ENCODE results near the gene WTAP.
"Not testable (repeated sequence)": the region's sequence is repeated elsewhere in the genome, so short reads cannot be mapped to it uniquely, and the experiment has no call there.

Gene WTAP

DNA sequence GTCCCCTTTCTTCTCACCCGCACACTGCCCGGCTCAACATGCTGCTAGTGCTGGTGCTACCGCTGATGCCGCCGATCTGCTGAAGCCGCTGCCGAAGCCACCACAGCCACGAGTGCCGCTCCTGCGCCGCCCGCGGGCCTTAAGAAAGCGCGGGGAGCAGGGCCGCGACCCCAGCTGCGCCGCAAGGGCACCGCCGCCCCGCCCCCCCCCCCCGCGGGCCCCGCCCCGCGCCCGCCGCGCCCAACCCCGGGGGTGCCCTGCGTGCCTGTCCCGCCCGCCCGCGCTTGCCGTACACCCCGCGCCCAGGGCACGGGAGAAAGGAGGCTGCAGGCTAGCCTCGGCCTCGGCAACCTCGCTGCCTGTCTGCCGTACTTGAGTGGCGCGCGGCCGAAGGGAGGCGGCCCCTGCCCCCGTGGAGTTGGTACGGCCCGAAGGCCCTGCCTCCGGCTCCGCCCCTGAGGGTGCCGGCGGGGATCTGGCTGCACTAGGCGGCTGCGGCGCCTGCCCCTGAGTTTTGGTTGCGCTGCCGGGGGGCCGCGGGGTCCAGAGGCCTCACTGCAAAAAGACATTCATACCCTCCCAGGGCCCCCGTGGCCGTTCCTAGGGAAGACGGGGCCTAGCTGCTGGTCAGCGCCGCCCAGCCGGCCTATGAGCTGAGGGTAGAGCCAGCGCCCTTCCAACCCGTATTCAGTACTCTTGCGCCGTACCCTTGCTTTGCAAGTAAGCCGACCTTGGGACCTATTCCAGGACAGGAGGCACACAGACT is 34.0 kb upstream of the WTAP start, which contains the start of gene SOD2:
SOD2 (minus strand) TSS at position 114 of the 766 bp plus-strand sequence; CDS start at position 40, 74 bp downstream.
- peak; percentile 90 for DNase-seq (ENCODE audit: low spot score)

GRCh38 chr6:159693894-159694545 is 33.3 kb upstream of the WTAP start:
- DNase-seq (ENCODE audit: low spot score) = no peak

GRCh38 chr6:159695984-159696383 is 31.3 kb upstream of the WTAP start:
- DNase-seq (ENCODE audit: low spot score) = no peak

GRCh38 chr6:159700970-159701369 is 26.3 kb upstream of the WTAP start:
- DNase-seq (ENCODE audit: low spot score) = no peak

- no peak for DNase-seq (ENCODE audit: low spot score)
Observed at GRCh38 chr6:159701413-159701999, 25.8 kb upstream of the WTAP start.

GRCh38 chr6:159710603-159711002 is 16.7 kb upstream of the WTAP start:
- not testable (repeated sequence) for DNase-seq (ENCODE audit: low spot score)

DNA sequence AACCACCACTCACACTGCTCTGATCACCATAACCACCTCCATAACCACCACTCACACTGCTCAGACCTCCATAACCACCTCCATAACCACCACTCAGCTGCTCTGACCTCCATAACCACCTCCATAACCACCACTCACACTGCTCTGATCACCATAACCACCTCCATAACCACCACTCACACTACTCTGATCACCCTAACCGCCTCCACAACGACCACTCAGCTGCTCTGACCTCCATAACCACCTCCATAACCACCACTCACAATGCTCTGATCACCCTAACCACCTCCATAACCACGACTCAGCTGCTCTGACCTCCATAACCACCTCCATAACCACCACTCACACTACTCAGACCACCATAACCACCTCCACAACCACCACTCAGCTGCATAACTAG is 14.9 kb upstream of the WTAP start:
- not testable (repeated sequence) for DNase-seq (ENCODE audit: low spot score)

DNA sequence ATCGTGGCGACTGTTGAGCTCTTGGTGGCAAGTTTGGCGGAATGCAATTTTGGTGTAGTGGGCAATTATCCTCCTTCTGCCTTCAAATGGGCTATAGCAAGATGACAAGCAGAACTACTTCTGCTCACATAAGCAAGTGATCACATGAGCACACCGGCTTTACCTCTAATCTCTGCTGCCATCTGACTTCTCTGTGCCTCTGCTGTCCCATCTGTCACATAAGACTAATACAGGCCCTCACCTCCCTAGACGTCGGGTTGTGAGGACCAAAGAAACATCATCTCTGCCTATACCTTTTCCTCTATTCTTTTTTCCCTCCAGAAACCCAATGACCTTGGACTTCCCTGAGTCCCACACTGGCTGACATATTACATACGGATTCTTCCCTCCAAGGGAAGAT is 13.3 kb upstream of the WTAP start:
- DNase-seq (ENCODE audit: low spot score) = no peak

DNA sequence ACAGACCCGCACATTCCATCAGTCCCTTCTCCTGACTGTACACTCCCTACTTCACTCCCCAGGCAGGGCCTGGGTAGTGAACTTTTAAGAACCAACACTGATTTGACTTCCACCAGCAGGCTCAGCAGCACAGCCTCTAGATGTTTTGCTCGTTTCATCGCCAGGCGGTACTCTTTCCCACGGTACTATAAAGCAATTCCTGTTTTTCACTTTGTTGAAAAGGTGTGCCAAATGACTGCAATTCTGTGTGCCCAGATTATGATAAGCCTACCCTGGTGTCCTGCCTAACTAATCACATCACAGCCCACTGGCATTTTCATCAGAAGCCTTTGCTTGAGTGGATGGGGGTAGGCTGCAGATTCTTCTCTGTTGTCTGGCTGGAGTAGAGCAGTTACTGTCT is 12.9 kb upstream of the WTAP start:
- DNase-seq (ENCODE audit: low spot score) = no peak

DNA sequence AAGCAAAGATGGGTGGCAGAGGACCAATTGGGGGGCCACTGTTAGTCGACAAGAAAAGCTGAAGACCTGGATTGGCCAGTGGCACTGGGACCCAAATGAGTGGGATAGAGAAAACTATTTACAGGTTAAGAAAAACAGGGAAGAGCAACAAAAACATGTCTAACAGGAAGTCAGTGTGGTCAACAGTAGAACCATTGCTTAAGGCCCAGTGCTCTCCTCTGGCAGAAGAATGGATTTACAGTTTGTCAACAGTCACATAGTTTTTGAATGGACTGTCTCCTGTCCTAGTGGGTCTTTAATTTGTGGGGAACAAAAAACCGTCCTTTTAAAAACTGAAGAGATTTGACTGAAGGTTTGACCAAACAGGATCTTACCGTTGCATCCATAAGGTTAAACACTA is 12.1 kb upstream of the WTAP start:
- no peak for DNase-seq (ENCODE audit: low spot score)

- DNase-seq (ENCODE audit: low spot score) = no peak
Observed at GRCh38 chr6:159715605-159716004, 11.7 kb upstream of the WTAP start.

- DNase-seq (ENCODE audit: low spot score) = no peak
Observed at GRCh38 chr6:159716247-159717096, 10.8 kb upstream of the WTAP start.

DNA sequence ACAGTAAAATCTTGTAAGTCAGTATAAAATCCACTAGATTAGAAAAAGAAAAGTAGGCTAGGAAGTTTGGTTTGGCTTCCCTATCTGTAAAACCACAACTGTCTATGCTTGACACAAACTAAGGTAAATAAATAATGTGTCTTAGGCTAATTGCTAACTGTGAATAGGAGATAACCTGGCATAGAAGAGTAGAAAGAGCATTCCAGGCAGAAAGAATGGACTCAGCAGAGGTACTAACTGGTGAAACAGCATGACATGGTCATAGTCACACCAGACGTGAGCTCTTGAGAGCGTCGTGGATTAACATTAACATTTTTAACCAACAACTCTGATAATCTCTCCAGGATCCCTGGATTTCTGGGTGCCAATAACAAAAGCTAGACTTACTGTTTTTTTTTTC is 8.7 kb upstream of the WTAP start:
- DNase-seq (ENCODE audit: low spot score) = no peak

DNA sequence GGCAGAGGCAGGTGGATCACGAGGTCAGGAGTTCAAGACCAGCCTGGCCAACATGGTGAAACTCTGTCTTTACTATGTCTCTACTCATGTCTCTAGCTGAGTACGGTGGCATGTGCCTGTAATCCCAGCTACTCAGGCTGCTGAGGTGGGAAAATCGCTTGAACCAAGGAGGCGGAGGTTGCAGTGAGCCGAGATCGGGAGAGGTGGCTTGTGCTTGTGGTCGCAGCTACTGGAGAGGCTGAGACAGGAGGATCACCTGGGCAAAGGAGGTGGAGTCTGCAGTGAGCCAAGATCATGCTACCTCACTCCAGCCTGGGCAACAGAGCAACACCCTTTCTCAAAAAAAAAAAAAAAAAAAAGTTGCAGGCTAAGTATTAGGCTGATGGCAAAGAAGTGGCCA is 8.0 kb upstream of the WTAP start:
- no peak for DNase-seq (ENCODE audit: low spot score)

DNA sequence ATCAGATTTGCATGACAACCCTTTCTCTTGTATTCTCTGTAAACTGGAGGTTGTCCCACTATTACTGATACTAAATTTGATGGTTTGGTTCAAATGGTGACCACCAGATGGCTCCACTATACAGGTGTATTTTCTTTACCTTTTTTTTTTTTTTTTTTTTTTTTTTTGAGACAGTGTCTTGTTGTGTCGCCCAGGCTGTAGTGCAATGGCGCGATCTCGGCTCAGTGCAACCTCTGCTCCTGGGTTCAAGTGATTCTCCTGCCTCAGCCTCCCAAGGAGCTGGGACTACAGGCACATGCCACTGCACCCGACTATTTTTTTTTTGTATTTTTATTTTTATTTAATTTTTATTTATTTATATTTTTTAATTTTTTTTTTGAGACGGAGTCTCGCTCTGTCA is 6.6 kb upstream of the WTAP start:
- DNase-seq (ENCODE audit: low spot score) = peak; percentile 49

DNA sequence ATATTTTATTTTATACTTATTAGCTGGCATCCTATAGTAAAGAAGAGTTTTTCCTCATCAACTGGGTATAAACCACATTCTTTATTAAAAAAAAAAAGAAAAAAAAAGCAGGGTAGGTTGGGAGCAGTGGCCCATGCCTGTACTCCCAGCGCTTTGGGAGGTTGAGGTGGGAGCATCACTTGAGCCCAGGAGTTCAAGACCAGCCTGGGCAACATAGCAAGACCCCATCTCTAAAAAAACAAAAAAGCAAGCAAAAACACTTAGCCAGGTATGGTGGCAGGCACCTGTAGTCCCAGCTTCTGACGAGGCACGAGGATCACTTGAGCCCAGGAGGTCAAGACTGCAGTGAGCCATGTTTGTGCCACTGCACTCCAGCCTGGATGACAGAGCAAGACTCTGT is 5.3 kb upstream of the WTAP start:
- not testable (repeated sequence) for DNase-seq (ENCODE audit: low spot score)

GRCh38 chr6:159722655-159723054 is 4.7 kb upstream of the WTAP start:
- no peak for DNase-seq (ENCODE audit: low spot score)

- DNase-seq (ENCODE audit: low spot score) = no peak
Observed at GRCh38 chr6:159723259-159723658, 4.0 kb upstream of the WTAP start.

- DNase-seq (ENCODE audit: low spot score) = no peak
Observed at GRCh38 chr6:159724778-159725177, 2.5 kb upstream of the WTAP start.

DNA sequence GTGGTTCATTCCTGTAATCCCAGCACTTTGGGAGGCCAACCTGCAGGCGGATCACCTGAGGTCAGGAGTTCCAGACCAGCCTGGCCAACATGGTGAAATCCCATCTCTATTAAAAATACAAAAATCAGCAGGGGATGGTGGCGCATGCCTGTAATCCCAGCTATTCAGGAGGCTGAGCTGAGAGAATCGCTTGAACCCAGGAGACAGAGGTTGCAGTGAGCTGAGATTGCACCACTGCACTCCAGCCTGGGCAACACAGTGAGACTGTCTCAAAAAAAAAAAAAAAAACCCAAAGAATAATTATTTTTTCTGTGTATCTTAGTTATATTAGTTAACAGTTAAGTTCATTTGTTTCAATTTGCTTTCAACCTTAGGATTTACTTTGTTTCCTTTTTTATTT is 2.1 kb upstream of the WTAP start:
- not testable (repeated sequence) for DNase-seq (ENCODE audit: low spot score)

DNA sequence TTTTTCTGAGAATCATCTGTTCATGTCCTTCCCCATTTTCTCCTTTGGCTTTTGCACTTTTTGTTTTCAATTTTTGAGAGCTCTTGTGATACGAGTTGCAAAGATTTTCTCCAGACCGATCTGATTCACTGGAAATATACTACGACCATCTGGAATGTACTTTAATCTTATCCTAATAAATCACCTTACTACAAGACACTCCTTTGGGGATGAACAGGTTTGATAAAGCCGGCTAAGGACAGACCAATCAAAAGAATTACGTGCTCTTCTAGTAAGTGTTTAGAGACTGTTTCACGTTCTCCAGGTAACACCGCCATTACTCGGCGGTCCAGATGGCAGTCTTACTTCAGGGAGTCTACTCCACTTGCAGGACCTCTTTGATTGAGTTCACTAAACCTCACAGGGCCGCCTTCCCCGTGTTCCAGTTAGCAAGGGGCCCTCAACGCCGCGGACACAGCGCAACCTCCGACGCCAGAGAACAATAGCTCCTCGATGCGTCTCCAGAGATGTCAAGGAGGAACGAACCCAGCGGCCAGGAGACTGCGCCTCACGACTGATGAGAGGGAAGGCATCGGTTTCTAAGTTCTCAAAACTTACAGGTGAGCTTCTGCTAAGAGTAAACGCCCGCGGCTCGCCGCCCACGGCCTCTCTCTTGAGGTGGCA is 920 bp upstream of the WTAP start:
- no peak for DNase-seq (ENCODE audit: low spot score)
